ENCODE results near the gene E2F3. TPM values are rescaled to one million over a fixed set of nuclear protein-coding genes. Genes with fewer than 3 reads are reported as not detected.
A peak's percentile ranks its signal among the peaks of the same experiment; 100 is the strongest.

The E2F3 gene
- total RNA-seq, 1 experiment from 2014 or later, result 15.4 TPM

DNA sequence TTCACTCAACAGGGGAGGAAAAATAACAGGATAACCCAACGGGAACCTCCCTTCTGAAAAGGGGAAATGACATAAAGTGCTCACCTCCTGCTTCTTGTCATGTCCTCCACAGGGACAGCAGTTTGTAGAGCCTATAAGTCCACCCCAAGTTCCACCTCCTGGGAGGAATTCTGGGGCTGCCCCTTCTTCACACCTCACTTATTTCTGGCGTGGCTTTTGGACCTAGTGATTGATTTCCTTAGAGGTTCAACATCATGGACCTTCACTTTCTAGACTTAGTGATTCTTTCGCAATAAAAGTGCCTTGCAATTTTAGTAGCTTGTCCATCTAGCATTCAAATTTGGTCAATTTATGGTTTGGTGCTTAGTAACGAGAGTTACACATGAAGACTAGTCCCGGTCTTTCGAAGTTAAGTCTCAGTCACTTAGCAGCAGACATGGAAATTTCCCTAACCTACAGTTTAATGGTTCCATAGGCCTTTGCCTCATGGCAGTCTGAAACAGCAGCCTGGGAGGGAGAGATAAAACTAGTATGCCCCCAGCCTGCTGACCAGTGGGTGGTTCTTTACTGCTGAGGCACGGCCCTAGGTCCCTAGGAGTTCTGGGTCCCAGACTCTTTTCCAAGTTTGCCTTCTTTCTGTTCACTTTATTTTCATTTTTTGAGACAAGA is 73.3 kb downstream of the E2F3 start:
- Histone ChIP-seq H3K36me3 (ENCODE audit: control insufficient read depth, insufficient read depth, low read length) (no peaks in the 10 kb centered on the region; the same call in 1 of the 2 replicates), H3K27me3 (replicated peaks; ENCODE audit: control insufficient read depth, insufficient read depth, low read length) (no peaks in the 10 kb centered on the region), H3K9me3 (no peaks in the 10 kb centered on the region), H3K4me3 (ENCODE audit: low read depth, low read length) (no peak overlapping the region), H3K4me1 (peaks cover 8% of the 10 kb centered on the region)
- no peaks in the 10 kb centered on the region for H3K4me1 Mint-ChIP-seq (ENCODE audit: low read depth, unreplicated experiment)
- DNase-seq, result no peak
- ChIA-PET CTCF (no interaction called here), POLR2A (no interaction called here)
- no peaks in the 10 kb centered on the region for H3K27me3 Mint-ChIP-seq (ENCODE audit: insufficient read depth, unreplicated experiment)
- intact Hi-C loops (cut with micrococcal nuclease; ENCODE audit: unreplicated experiment), result no loop called here
- H3K36me3 Mint-ChIP-seq (ENCODE audit: insufficient read depth, unreplicated experiment), result peaks cover 14% of the 10 kb centered on the region
- no peak overlapping the region for H3K27ac Mint-ChIP-seq (ENCODE audit: unreplicated experiment)
- no peak overlapping the region for H3K4me3 Mint-ChIP-seq (ENCODE audit: unreplicated experiment)
- no peaks in the 10 kb centered on the region for H3K9me3 Mint-ChIP-seq (ENCODE audit: unreplicated experiment)
- TF ChIP-seq, protein P1, sequence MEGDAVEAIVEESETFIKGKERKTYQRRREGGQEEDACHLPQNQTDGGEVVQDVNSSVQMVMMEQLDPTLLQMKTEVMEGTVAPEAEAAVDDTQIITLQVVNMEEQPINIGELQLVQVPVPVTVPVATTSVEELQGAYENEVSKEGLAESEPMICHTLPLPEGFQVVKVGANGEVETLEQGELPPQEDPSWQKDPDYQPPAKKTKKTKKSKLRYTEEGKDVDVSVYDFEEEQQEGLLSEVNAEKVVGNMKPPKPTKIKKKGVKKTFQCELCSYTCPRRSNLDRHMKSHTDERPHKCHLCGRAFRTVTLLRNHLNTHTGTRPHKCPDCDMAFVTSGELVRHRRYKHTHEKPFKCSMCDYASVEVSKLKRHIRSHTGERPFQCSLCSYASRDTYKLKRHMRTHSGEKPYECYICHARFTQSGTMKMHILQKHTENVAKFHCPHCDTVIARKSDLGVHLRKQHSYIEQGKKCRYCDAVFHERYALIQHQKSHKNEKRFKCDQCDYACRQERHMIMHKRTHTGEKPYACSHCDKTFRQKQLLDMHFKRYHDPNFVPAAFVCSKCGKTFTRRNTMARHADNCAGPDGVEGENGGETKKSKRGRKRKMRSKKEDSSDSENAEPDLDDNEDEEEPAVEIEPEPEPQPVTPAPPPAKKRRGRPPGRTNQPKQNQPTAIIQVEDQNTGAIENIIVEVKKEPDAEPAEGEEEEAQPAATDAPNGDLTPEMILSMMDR (IDR thresholded peaks at IDR 0.05; ENCODE audit: insufficient read depth in 1 of 2, low read depth in 1 of 2, low read length in 1 of 2, severe bottlenecking in 1 of 2, unreplicated experiment in 1 of 2), result no peak
- BruUV-seq (replicated peaks), result no TSS peak

DNA sequence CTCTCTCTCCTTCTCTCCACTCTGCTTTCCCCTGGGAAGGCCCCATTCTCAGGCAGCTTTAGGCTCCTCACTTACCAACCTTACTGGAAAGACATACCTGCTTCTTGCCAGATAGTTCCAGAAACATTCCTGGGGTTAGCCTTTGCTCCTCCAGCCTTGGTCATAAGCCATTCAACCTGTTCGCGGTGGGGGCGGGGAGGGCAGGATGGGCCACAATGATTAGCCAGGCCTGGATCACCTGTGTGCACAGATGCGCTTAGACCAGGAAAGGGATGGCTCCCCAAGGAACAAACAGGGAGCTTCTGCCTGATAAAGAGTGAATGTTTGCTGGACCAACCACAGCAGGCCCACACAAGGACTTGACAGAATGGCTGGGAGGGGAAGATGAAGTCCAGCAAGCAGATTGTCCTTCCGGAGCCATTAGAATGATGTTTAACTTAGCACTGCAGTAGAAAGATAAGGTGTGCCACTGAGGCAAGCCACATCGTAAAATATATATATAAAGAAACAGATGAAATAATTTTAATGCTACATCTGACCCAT is 74.9 kb downstream of the E2F3 start:
- Mint-ChIP-seq H3K36me3 (ENCODE audit: insufficient read depth, unreplicated experiment) (peaks cover 30% of the 10 kb centered on the region), H3K9me3 (ENCODE audit: unreplicated experiment) (no peaks in the 10 kb centered on the region), H3K27ac (ENCODE audit: unreplicated experiment) (no peak overlapping the region), H3K4me3 (ENCODE audit: unreplicated experiment) (no peak overlapping the region), H3K4me1 (ENCODE audit: low read depth, unreplicated experiment) (no peaks in the 10 kb centered on the region), H3K27me3 (ENCODE audit: insufficient read depth, unreplicated experiment) (no peaks in the 10 kb centered on the region)
- intact Hi-C loops (cut with micrococcal nuclease; ENCODE audit: unreplicated experiment), result no loop called here
- Histone ChIP-seq H3K27me3 (replicated peaks; ENCODE audit: control insufficient read depth, insufficient read depth, low read length) (no peaks in the 10 kb centered on the region), H3K4me3 (ENCODE audit: low read depth, low read length) (no peak overlapping the region), H3K4me1 (peaks cover 8% of the 10 kb centered on the region), H3K36me3 (ENCODE audit: control insufficient read depth, insufficient read depth, low read length) (no peaks in the 10 kb centered on the region; the same call in 1 of the 2 replicates), H3K9me3 (no peaks in the 10 kb centered on the region)
- TF ChIP-seq, protein P1 (IDR thresholded peaks at IDR 0.05; ENCODE audit: insufficient read depth in 1 of 2, low read depth in 1 of 2, low read length in 1 of 2, severe bottlenecking in 1 of 2, unreplicated experiment in 1 of 2), result no peak
- ChIA-PET POLR2A (no interaction called here), CTCF (no interaction called here)
- peak; percentile 37 to 65 for DNase-seq
- BruUV-seq (replicated peaks), result no TSS peak

DNA sequence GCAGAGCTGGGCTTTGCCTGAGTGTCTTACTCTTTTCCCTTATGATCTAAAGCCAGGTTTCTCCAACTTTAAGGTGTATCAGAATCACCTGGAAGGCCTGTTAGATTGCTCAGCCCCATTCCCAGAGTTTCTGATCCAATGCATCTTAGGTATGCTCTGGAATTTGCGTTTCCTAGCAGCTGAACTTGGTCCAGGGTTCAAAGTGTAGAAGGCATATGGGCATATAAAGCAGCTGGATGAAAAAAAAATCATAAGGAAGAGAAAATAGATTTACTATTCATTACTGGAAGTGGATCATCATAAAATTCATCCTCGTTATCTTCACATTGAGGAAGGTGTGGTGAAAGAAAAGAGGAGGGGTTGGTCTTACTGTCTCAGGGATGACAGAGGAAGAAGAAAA is 75.8 kb downstream of the E2F3 start:
- Mint-ChIP-seq H3K9me3 (ENCODE audit: unreplicated experiment) (no peaks in the 10 kb centered on the region), H3K27me3 (ENCODE audit: insufficient read depth, unreplicated experiment) (no peaks in the 10 kb centered on the region), H3K4me1 (ENCODE audit: low read depth, unreplicated experiment) (no peaks in the 10 kb centered on the region), H3K4me3 (ENCODE audit: unreplicated experiment) (no peak overlapping the region), H3K27ac (ENCODE audit: unreplicated experiment) (no peak overlapping the region), H3K36me3 (ENCODE audit: insufficient read depth, unreplicated experiment) (peaks cover 39% of the 10 kb centered on the region)
- H3K27me3 ChIP-seq (replicated peaks; ENCODE audit: control insufficient read depth, insufficient read depth, low read length), result no peaks in the 10 kb centered on the region
- peaks cover 8% of the 10 kb centered on the region for H3K4me1 ChIP-seq
- H3K36me3 ChIP-seq (ENCODE audit: control insufficient read depth, insufficient read depth, low read length), result no peaks in the 10 kb centered on the region; the same call in 1 of the 2 replicates
- intact Hi-C loops (cut with micrococcal nuclease; ENCODE audit: unreplicated experiment), result no loop called here
- no peak for DNase-seq
- TF ChIP-seq, protein P1 (IDR thresholded peaks at IDR 0.05; ENCODE audit: insufficient read depth in 1 of 2, low read depth in 1 of 2, low read length in 1 of 2, severe bottlenecking in 1 of 2, unreplicated experiment in 1 of 2), result no peak
- ChIA-PET CTCF (no interaction called here), POLR2A (no interaction called here)
- H3K9me3 ChIP-seq, result no peaks in the 10 kb centered on the region
- no peak overlapping the region for H3K4me3 ChIP-seq (ENCODE audit: low read depth, low read length)
- BruUV-seq (replicated peaks), result no TSS peak

All from Caco-2 (cell line).